PC-9 (cell line): ENCODE data around the gene BPIFB2.

ENCODE experiments used
- CTCF ChIP-seq: fragments of 200-600 bp; sonication (generic); conservative IDR thresholded peaks from 2 replicates; pipeline ENCODE4 v1.6.1; 2017; ENCODE audit warnings: mixed run types, antibody characterized with exemption, mild to moderate bottlenecking, moderate library complexity
- EZH2 ChIP-seq: fragments of 200-600 bp; sonication (generic); IDR thresholded peaks from 2 replicates; pipeline ENCODE4 v1.8.0; 2017; ENCODE audit warnings: antibody characterized with exemption, low read depth

- no peak for TF ChIP-seq CTCF
- TF ChIP-seq EZH2, result no peak
Observed at GRCh38 chr20:32965115-32965514, 42.4 kb upstream of the BPIFB2 start.
